Measurements from ENCODE around the gene ORMDL2. TPM values are rescaled to one million over a fixed set of nuclear protein-coding genes. Genes with fewer than 3 reads are reported as not detected.

The ORMDL2 gene
- total and polyA plus RNA-seq, 10 of the 15 experiments (the other 5 are each of a cell fraction or from before 2014, with no cell fraction given): 15.0 to 135 (median 33.9) TPM

- CTCF ChIA-PET: interaction anchor here (1.0 to 2.2 kb wide), 3 partner anchors 8 to 105 kb away, joined by 3 to 5 read pairs (median 3); no protein-coding TSS in a partner anchor
- H3K4me1 ChIP-seq (ENCODE audit: control insufficient read depth, insufficient read depth, low read length): no peaks in the 10 kb centered on the region; the same call in 1 of the 2 replicates
- RAD21 ChIA-PET (ENCODE audit: unreplicated experiment): interaction anchor here (1.2 kb wide), 1 partner anchor 105 kb away, joined by 4 read pairs; no protein-coding TSS in a partner anchor
- H3K4me3 ChIP-seq: no peak overlapping the region
- SMC1A ChIA-PET (ENCODE audit: uncharacterized antibody, unreplicated experiment): no interaction called here
- no peak for DNase-seq (ENCODE audit: low read depth, low spot score)
- TF ChIP-seq NFIC (IDR thresholded peaks at IDR 0.05; ENCODE audit: low read depth, low read length) (no peak), CHD4 (IDR thresholded peaks at IDR 0.05) (no peak), TBL1XR1 (IDR thresholded peaks at IDR 0.05; ENCODE audit: low read depth, low read length) (no peak), RAD51 (IDR thresholded peaks at IDR 0.05) (no peak), IRF5 (IDR thresholded peaks at IDR 0.05; ENCODE audit: borderline replicate concordance) (no peak), SUZ12 (IDR thresholded peaks at IDR 0.05; ENCODE audit: unreplicated experiment) (no peak), KDM1A (IDR thresholded peaks at IDR 0.05; ENCODE audit: borderline replicate concordance) (no peak), MYB (IDR thresholded peaks at IDR 0.05; ENCODE audit: borderline replicate concordance, low read depth, low read length) (no peak)
- no peak overlapping the region for H2AFZ ChIP-seq (ENCODE audit: control insufficient read depth, low read depth, low read length)
- no peak overlapping the region for H3K9ac ChIP-seq (ENCODE audit: control insufficient read depth, insufficient read depth, low read length)
- H3K79me2 ChIP-seq (ENCODE audit: control insufficient read depth, insufficient read depth, low read length): no peaks in the 10 kb centered on the region
- ATAC-seq: no peak
- H3K27me3 ChIP-seq (replicated peaks in 1 of 2; ENCODE audit: control insufficient read depth in 2 of 2, insufficient read depth in 2 of 2, low read length in 1 of 2): no peaks in the 10 kb centered on the region; a peak in 3 of 4 replicates
- POLR2A ChIA-PET: interaction anchor here (0.6 kb wide), 1 partner anchor 17 kb away, joined by 4 read pairs; no protein-coding TSS in a partner anchor
- no peaks in the 10 kb centered on the region for H3K36me3 ChIP-seq (ENCODE audit: control insufficient read depth in 2 of 2, insufficient read depth in 2 of 2, low read length in 1 of 2)
- intact Hi-C loops (cut with micrococcal nuclease; ENCODE audit: unreplicated experiment) (no loop called here), in situ Hi-C loops (cut with MboI) (no loop called here)
- no TSS peak for BruUV-seq (replicated peaks)
- H3K9me3 ChIP-seq (replicated peaks; ENCODE audit: control insufficient read depth, insufficient read depth, low read length): no peaks in the 10 kb centered on the region
- FAIRE-seq: no peak
- no peak overlapping the region for H3K27ac ChIP-seq (ENCODE audit: control insufficient read depth, insufficient read depth)
- H3K4me2 ChIP-seq (ENCODE audit: control insufficient read depth, insufficient read depth): no peak overlapping the region
- WGBS (ENCODE audit: insufficient coverage, insufficient replicate concordance, low lambda C conversion rate, missing lambda C conversion rate): 55% methylated on average over 4 of the region's 4 CpGs
- no peaks in the 10 kb centered on the region for H4K20me1 ChIP-seq (ENCODE audit: control insufficient read depth, insufficient read depth)
These were observed 25.6 kb downstream of the ORMDL2 start for GRCh38 chr12:55843431-55843830.

Measured in GM12878 (cell line).